ENCODE results near the gene TRMT13. TPM values are rescaled to one million over a fixed set of nuclear protein-coding genes. Genes with fewer than 3 reads are reported as not detected.

TRMT13 gene
- total RNA-seq, 2 donors from 2014 or later = 33.7 to 33.9 TPM

DNA sequence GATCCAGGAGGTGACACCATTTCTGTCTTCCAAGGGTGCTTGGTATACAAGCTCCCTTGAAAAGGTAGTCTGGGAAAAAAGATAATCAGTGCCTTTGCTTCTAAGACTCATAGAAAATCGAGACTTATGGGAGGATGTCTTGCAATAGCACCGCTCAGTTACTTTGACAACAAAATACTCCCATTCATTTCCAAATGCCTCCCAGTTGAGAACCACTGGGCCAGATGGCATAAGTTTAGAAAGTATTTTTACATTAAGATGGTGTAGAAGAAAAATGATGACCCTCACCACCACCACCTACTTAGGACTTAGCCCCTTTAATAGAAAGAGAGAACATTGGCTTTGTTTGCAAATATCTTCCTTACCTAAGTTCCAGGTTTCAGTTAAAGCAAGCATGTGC is 4.6 kb downstream of the TRMT13 start:
- intact Hi-C loops (cut with DNase I) = loop anchor here (10.0 kb wide), 1 partner anchor 137 kb away; no protein-coding TSS in a partner anchor
- WGBS, 2 donors = 92 to 100% methylated on average over 2 of the region's 2 CpGs
- peaks cover 14% of the 10 kb centered on the region for H3K4me1 ChIP-seq
- peaks cover 16 to 35% of the 10 kb centered on the region in 2 donors for H3K36me3 ChIP-seq (replicated peaks in 1 of 2; ENCODE audit: insufficient read depth in 1 of 2, low read depth in 2 of 2)
- H3K9me3 ChIP-seq = no peaks in the 10 kb centered on the region
- TF ChIP-seq POLR2A (IDR thresholded peaks at IDR 0.05) = no peak
- TF ChIP-seq, protein P1, sequence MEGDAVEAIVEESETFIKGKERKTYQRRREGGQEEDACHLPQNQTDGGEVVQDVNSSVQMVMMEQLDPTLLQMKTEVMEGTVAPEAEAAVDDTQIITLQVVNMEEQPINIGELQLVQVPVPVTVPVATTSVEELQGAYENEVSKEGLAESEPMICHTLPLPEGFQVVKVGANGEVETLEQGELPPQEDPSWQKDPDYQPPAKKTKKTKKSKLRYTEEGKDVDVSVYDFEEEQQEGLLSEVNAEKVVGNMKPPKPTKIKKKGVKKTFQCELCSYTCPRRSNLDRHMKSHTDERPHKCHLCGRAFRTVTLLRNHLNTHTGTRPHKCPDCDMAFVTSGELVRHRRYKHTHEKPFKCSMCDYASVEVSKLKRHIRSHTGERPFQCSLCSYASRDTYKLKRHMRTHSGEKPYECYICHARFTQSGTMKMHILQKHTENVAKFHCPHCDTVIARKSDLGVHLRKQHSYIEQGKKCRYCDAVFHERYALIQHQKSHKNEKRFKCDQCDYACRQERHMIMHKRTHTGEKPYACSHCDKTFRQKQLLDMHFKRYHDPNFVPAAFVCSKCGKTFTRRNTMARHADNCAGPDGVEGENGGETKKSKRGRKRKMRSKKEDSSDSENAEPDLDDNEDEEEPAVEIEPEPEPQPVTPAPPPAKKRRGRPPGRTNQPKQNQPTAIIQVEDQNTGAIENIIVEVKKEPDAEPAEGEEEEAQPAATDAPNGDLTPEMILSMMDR (IDR thresholded peaks at IDR 0.05) = no peak
- no peak overlapping the region for H3K27ac ChIP-seq
- no peak overlapping the region for H3K4me3 ChIP-seq
- no peaks in the 10 kb centered on the region for H3K27me3 ChIP-seq
- DNase-seq (no peak), ATAC-seq (no peak)

DNA sequence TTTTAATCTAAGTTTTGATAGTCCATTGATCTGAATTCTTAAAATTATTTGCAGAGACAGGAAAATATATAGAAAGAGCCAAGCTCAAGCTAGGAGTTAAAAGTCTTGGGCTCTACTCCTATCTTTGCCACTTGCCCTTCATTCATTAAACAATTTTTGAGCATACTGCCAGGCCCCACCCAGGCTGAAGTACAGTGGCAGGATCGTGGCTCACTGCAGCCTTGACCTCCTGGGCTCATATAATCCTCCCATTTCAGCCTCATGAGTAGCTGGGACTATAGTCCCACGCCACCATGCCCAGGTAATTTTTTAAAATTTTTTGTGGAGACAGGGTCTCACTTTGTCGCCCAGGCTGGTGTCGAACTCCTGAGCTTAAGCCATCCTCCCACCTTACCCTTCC is 8.2 kb downstream of the TRMT13 start:
- peaks cover 22 to 61% of the 10 kb centered on the region in 2 donors for H3K36me3 ChIP-seq (replicated peaks in 1 of 2; ENCODE audit: insufficient read depth in 1 of 2, low read depth in 2 of 2)
- DNase-seq = no peak
- no peaks in the 10 kb centered on the region for H3K27me3 ChIP-seq
- no peak overlapping the region for H3K27ac ChIP-seq
- H3K9me3 ChIP-seq = no peaks in the 10 kb centered on the region
- intact Hi-C loops (cut with DNase I) = no loop called here
- TF ChIP-seq, protein P1 (IDR thresholded peaks at IDR 0.05) = no peak
- no peak for TF ChIP-seq POLR2A (IDR thresholded peaks at IDR 0.05)
- 75 to 80% methylated on average over 4 of the region's 4 CpGs for WGBS, 2 donors
- H3K4me3 ChIP-seq = no peak overlapping the region
- H3K4me1 ChIP-seq = no peaks in the 10 kb centered on the region
- no peak for ATAC-seq

DNA sequence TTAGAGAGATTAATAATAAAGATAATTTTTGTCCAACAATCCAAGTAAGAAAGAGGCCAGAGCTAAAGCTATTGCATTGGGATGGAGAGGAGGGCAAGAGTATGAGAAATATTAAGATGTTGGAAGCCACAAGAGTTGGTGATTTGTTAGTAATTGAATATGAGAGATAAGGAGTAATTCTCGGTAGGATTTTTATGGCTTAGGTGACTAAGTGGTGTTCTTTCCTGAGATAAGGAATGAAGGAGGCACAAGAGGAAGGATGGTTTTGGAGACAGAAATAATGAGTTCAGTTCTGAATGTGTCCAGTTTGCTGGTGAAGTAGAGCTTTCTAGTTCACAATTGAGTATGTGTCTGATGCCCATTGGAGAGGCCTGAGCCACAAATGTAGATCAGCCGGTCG is 9.4 kb downstream of the TRMT13 start:
- no peaks in the 10 kb centered on the region for H3K9me3 ChIP-seq
- H3K4me3 ChIP-seq = no peak overlapping the region
- TF ChIP-seq, protein P1 (IDR thresholded peaks at IDR 0.05) = no peak
- TF ChIP-seq POLR2A (IDR thresholded peaks at IDR 0.05) = no peak
- H3K27ac ChIP-seq = no peak overlapping the region
- 52 to 57% methylated on average over 3 of the region's 3 CpGs for WGBS, 2 donors
- peaks cover 22 to 63% of the 10 kb centered on the region in 2 donors for H3K36me3 ChIP-seq (replicated peaks in 1 of 2; ENCODE audit: insufficient read depth in 1 of 2, low read depth in 2 of 2)
- DNase-seq (no peak), ATAC-seq (no peak)
- H3K27me3 ChIP-seq = no peaks in the 10 kb centered on the region
- H3K4me1 ChIP-seq = no peaks in the 10 kb centered on the region
- intact Hi-C loops (cut with DNase I) = no loop called here

DNA sequence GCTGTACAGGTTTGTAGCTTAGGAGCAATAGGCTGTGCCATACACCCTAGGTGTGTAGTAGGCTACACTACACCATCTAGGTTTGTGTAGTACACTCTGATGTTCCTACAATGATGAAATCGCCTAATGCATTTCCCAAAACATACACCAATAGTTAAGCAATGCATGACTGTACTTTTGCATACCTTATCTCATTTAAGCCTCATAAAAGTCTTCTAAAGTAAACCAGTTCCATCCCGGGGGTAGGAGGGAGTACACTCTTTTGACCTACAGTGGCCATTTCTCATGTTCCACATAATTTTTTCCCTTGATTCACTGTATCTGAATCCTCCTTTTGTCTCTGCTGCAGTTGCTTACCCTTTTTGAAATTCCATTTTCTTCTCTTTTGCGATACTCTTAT is 12.2 kb downstream of the TRMT13 start:
- TF ChIP-seq, protein P1 (IDR thresholded peaks at IDR 0.05) = no peak
- TF ChIP-seq POLR2A (IDR thresholded peaks at IDR 0.05) = no peak
- Histone ChIP-seq H3K4me3 (no peak overlapping the region), H3K27ac (no peak overlapping the region), H3K4me1 (no peaks in the 10 kb centered on the region), H3K9me3 (no peaks in the 10 kb centered on the region), H3K27me3 (no peaks in the 10 kb centered on the region), H3K36me3 (replicated peaks in 1 of 2; ENCODE audit: insufficient read depth in 1 of 2, low read depth in 2 of 2) (peaks cover 19 to 47% of the 10 kb centered on the region in 2 donors)
- intact Hi-C loops (cut with DNase I) = no loop called here
- ATAC-seq (no peak), DNase-seq (no peak)
- 90% methylated on average over 3 of the region's 3 CpGs for WGBS, 2 donors

DNA sequence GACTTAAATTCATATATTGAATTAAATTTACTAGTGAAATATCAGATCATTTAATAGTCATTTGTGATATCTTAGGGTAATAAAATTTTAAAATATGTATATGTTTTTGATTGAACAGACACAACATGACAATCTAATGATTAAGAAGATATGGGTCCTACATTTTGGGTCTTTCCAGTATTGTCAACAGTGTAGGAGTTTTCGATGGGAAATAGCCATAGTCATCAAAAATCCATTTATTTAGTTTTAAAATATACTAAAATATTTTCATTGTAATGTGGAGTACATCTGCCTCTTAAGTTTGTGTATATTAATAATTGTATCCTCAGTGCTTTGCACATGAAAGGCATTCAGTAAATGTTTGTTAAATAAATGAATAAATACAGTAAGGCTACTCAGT is 14.0 kb downstream of the TRMT13 start:
- no peak for ATAC-seq
- Histone ChIP-seq H3K27me3 (no peaks in the 10 kb centered on the region), H3K36me3 (replicated peaks in 1 of 2; ENCODE audit: insufficient read depth in 1 of 2, low read depth in 2 of 2) (peaks cover 6 to 36% of the 10 kb centered on the region in 2 donors), H3K9me3 (no peaks in the 10 kb centered on the region), H3K4me1 (no peaks in the 10 kb centered on the region), H3K4me3 (no peak overlapping the region), H3K27ac (no peak overlapping the region)
- 92 to 94% methylated on average over 1 of the region's 1 CpG for WGBS, 2 donors
- TF ChIP-seq, protein P1 (IDR thresholded peaks at IDR 0.05) = no peak
- no peak for TF ChIP-seq POLR2A (IDR thresholded peaks at IDR 0.05)
- intact Hi-C loops (cut with DNase I) = no loop called here
- no peak for DNase-seq

All from body of pancreas (tissue), 4 donors.